ENCODE results near the gene MAP4. TPM values are rescaled to one million over a fixed set of nuclear protein-coding genes. Genes with fewer than 3 reads are reported as not detected.

MAP4 gene
- total and polyA plus RNA-seq, 8 donors, result 31.0 to 146 (median 92.4) TPM

- TF ChIP-seq POLR2AphosphoS5 (IDR thresholded peaks at IDR 0.05), result no peak
- no peak for TF ChIP-seq POLR2A (IDR thresholded peaks at IDR 0.05)
- no peak for TF ChIP-seq EP300 (IDR thresholded peaks at IDR 0.05)
- TF ChIP-seq, protein P1, sequence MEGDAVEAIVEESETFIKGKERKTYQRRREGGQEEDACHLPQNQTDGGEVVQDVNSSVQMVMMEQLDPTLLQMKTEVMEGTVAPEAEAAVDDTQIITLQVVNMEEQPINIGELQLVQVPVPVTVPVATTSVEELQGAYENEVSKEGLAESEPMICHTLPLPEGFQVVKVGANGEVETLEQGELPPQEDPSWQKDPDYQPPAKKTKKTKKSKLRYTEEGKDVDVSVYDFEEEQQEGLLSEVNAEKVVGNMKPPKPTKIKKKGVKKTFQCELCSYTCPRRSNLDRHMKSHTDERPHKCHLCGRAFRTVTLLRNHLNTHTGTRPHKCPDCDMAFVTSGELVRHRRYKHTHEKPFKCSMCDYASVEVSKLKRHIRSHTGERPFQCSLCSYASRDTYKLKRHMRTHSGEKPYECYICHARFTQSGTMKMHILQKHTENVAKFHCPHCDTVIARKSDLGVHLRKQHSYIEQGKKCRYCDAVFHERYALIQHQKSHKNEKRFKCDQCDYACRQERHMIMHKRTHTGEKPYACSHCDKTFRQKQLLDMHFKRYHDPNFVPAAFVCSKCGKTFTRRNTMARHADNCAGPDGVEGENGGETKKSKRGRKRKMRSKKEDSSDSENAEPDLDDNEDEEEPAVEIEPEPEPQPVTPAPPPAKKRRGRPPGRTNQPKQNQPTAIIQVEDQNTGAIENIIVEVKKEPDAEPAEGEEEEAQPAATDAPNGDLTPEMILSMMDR (IDR thresholded peaks at IDR 0.05), result no peak
- WGBS, 5 donors, result 74 to 90% (median 87%) methylated on average over 6 of the region's 6 CpGs
These were observed 41.9 kb upstream of the MAP4 start for GRCh38 chr3:48058091-48058490.

DNA sequence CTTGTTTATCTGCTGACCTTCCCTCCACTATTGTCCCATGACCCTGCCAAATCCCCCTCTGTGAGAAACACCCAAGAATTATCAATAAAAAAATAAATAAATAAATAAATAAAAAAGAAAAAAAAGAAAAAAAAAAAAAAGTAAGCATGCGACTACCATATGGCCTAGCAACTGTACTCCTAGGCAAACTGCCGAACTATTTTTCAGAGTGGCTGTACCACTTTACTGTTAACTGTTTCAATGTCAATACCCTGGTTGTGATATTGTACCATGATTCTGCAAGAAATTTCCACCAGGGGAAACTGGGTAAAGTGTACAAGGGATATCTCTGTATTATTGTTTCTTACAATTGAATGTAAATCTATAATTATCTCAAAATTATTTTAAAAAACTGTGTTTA is 41.3 kb upstream of the MAP4 start:
- intact Hi-C loops (cut with DNase I; ENCODE audit: low total_unique reads), result no loop called here
- WGBS, 5 donors, result 33 to 62% (median 40%) methylated on average over 2 of the region's 2 CpGs
- TF ChIP-seq POLR2A (IDR thresholded peaks at IDR 0.05) (no peak), POLR2AphosphoS5 (IDR thresholded peaks at IDR 0.05) (no peak), EP300 (IDR thresholded peaks at IDR 0.05) (no peak)
- TF ChIP-seq, protein P1 (IDR thresholded peaks at IDR 0.05), result no peak

More at GRCh38 chr3:48058091-48058490, 41.9 kb upstream of the MAP4 start:
- H3K27ac ChIP-seq, result peak overlapping the region in 1 of 5 donors; percentile 10
- intact Hi-C loops (cut with DNase I; ENCODE audit: low total_unique reads), result no loop called here
- DNase-seq, result no peak
- H3K36me3 ChIP-seq, result no peaks in the 10 kb centered on the region
- H3K9me3 ChIP-seq, result no peaks in the 10 kb centered on the region
- H3K27me3 ChIP-seq, result no peaks in the 10 kb centered on the region
- H3K4me1 ChIP-seq, result peaks cover 7 to 37% (median 19%) of the 10 kb centered on the region in 4 donors
- H3K4me3 ChIP-seq, result no peak overlapping the region

GRCh38 chr3:48047841-48048464 is 31.7 kb upstream of the MAP4 start:
- intact Hi-C loops (cut with DNase I; ENCODE audit: low total_unique reads), result no loop called here
- Histone ChIP-seq H3K4me3 (no peak overlapping the region), H3K4me1 (peaks cover 0 to 5% (median 2%) of the 10 kb centered on the region in 4 donors), H3K36me3 (peaks cover 3 to 28% (median 24%) of the 10 kb centered on the region in 4 donors), H3K9me3 (no peaks in the 10 kb centered on the region), H3K27me3 (no peaks in the 10 kb centered on the region), H3K27ac (peak overlapping the region in 1 of 5 donors; percentile 2)
- TF ChIP-seq EP300 (IDR thresholded peaks at IDR 0.05) (no peak), POLR2AphosphoS5 (IDR thresholded peaks at IDR 0.05) (no peak), POLR2A (IDR thresholded peaks at IDR 0.05) (no peak)
- TF ChIP-seq, protein P1 (IDR thresholded peaks at IDR 0.05), result no peak
- no peak for DNase-seq

More for the DNA sequence above, 41.3 kb upstream of the MAP4 start:
- no peaks in the 10 kb centered on the region for H3K36me3 ChIP-seq
- no peak overlapping the region for H3K27ac ChIP-seq
- DNase-seq, result no peak
- no peak overlapping the region for H3K4me3 ChIP-seq
- H3K9me3 ChIP-seq, result no peaks in the 10 kb centered on the region
- peaks cover 7 to 39% (median 22%) of the 10 kb centered on the region in 4 donors for H3K4me1 ChIP-seq
- H3K27me3 ChIP-seq, result no peaks in the 10 kb centered on the region

GRCh38 chr3:48042071-48042760 is 26.0 kb upstream of the MAP4 start:
- Histone ChIP-seq H3K36me3 (peaks cover 0 to 4% (median 1%) of the 10 kb centered on the region in 4 donors), H3K4me3 (no peak overlapping the region), H3K27me3 (no peaks in the 10 kb centered on the region), H3K9me3 (no peaks in the 10 kb centered on the region), H3K27ac (no peak overlapping the region), H3K4me1 (peaks cover 15 to 30% (median 21%) of the 10 kb centered on the region in 4 donors)
- intact Hi-C loops (cut with DNase I; ENCODE audit: low total_unique reads), result no loop called here
- no peak for TF ChIP-seq POLR2AphosphoS5 (IDR thresholded peaks at IDR 0.05)
- TF ChIP-seq, protein P1 (IDR thresholded peaks at IDR 0.05), result no peak
- no peak for TF ChIP-seq EP300 (IDR thresholded peaks at IDR 0.05)
- TF ChIP-seq POLR2A (IDR thresholded peaks at IDR 0.05), result no peak
- no peak for DNase-seq
- 89 to 92% (median 91%) methylated on average over 3 of the region's 3 CpGs for WGBS, 5 donors

Data from stomach (tissue), 9 donors.